Smooth muscle cell (in vitro differentiated cells): ENCODE results near the gene SPTLC3. TPM values are rescaled to one million over a fixed set of nuclear protein-coding genes. Genes with fewer than 3 reads are reported as not detected.
"Not testable (repeated sequence)": the region's sequence is repeated elsewhere in the genome, so short reads cannot be mapped to it uniquely, and the experiment has no call there.

Source experiments
- DNase-seq: peaks from one replicate; lab custom pipeline; 2025; ENCODE audit not compliant: unreplicated experiment; lab: John Stamatoyannopoulos, UW
- H2AFZ ChIP-seq: fragments of 200-600 bp; sonication (generic); 2 replicates; pipeline ENCODE4 v1.6.0; 2016; ENCODE audit warnings: antibody characterized with exemption, low read depth, mild to moderate bottlenecking
- H3F3A ChIP-seq: fragments of 200-600 bp; sonication (generic); 2 replicates; pipeline ENCODE4 v1.6.0; 2017; ENCODE audit warnings: antibody characterized with exemption, low read depth
- H3K27ac ChIP-seq: fragments of 200-600 bp; sonication (generic); 2 replicates; pipeline ENCODE4 v1.5.1; 2016; ENCODE audit warnings: low read depth, mild to moderate bottlenecking
- H3K27me3 ChIP-seq: fragments of 200-600 bp; sonication (generic); 2 replicates; pipeline ENCODE4 v1.6.1; 2016; ENCODE audit warnings: low read depth, mild to moderate bottlenecking
- H3K36me3 ChIP-seq: fragments of 200-600 bp; sonication (generic); 2 replicates; pipeline ENCODE4 v1.5.1; 2016; ENCODE audit warnings: low read depth
- H3K4me1 ChIP-seq: fragments of 200-600 bp; sonication (generic); 2 replicates; pipeline ENCODE4 v1.5.1; 2016; ENCODE audit warnings: low read depth
- H3K4me2 ChIP-seq: fragments of 200-600 bp; sonication (generic); 2 replicates; pipeline ENCODE4 v1.6.0; 2016; ENCODE audit warnings: mild to moderate bottlenecking
- H3K4me3 ChIP-seq: fragments of 200-600 bp; sonication (generic); 2 replicates; pipeline ENCODE4 v1.5.1; 2016; ENCODE audit warnings: mild to moderate bottlenecking
- H3K79me2 ChIP-seq: fragments of 200-600 bp; sonication (generic); 2 replicates; pipeline ENCODE4 v1.6.0; 2016; ENCODE audit warnings: low read depth, mild to moderate bottlenecking
- H3K9ac ChIP-seq: fragments of 200-600 bp; sonication (generic); 2 replicates; pipeline ENCODE4 v1.6.0; 2016; ENCODE audit warnings: low read depth
- H3K9me3 ChIP-seq: fragments of 200-600 bp; sonication (generic); replicated peaks from 2 replicates; pipeline ENCODE4 v1.5.1; 2016; ENCODE audit warnings: low read depth
- H4K20me1 ChIP-seq: fragments of 200-600 bp; sonication (generic); 2 replicates; pipeline ENCODE4 v1.6.0; 2016; ENCODE audit warnings: low read depth
- CTCF ChIP-seq: fragments of 200-600 bp; sonication (generic); IDR thresholded peaks from 2 replicates; pipeline ENCODE4 v1.5.1; 2017; ENCODE audit warnings: borderline replicate concordance, mild to moderate bottlenecking, antibody characterized with exemption; ENCODE audit not compliant: insufficient read depth, poor library complexity, severe bottlenecking
- WGBS: methylation state at CpG from one replicate; pipeline ENCODE4 v1.1.7; 2016; ENCODE audit warnings: low lambda C conversion rate; 5-methylcytosine and 5-hydroxymethylcytosine counted together
- polyA plus RNA-seq: library from polyadenylated mRNA; unstranded; fragments of >200 nt; fragmentation: Nextera tagmentation; extraction: Ambion mirVana; gene quantifications from 2 replicates; pipeline ENCODE4 v1.2.1, GENCODE V29; 2016
- total RNA-seq: library from RNA; depleted of rRNA; stranded (reverse); fragments of >200 nt; gene quantifications from 2 replicates; pipeline ENCODE4 v1.2.3, GENCODE V29; 2014

SPTLC3 gene
- total and polyA plus RNA-seq, 2 experiments from 2014 or later: 2.5 to 34.9 TPM

DNA sequence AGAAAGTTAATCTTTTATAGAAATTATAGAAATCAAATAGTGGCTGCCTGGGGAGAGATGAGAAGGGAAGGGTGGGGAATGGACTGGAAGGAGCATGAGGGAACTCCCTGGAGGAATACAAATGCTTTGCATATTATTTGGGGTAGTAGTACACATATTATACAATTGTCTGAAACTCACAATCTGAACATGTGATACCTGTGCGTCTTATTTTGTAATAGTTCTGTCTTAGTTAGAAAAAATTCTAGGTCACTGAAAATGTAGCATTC lies 30.7 kb upstream of the SPTLC3 start:
- Histone ChIP-seq H2AFZ (no peak overlapping the region), H3K4me2 (no peak overlapping the region), H3K79me2 (no peaks in the 10 kb centered on the region), H3F3A (no peaks in the 10 kb centered on the region), H3K27me3 (no peaks in the 10 kb centered on the region), H3K4me3 (no peak overlapping the region), H4K20me1 (no peaks in the 10 kb centered on the region), H3K27ac (no peak overlapping the region), H3K4me1 (no peaks in the 10 kb centered on the region), H3K9ac (no peak overlapping the region), H3K9me3 (no peaks in the 10 kb centered on the region), H3K36me3 (no peaks in the 10 kb centered on the region)
- no peak for TF ChIP-seq CTCF
- WGBS: 100% methylated on average over 1 of the region's 1 CpG
- DNase-seq: no peak

GRCh38 chr20:12978613-12979495 lies 29.9 kb upstream of the SPTLC3 start:
- Histone ChIP-seq H3K36me3 (no peaks in the 10 kb centered on the region), H3K9ac (no peak overlapping the region), H3K27ac (no peak overlapping the region), H3K27me3 (no peaks in the 10 kb centered on the region), H3K4me1 (no peaks in the 10 kb centered on the region), H3K4me2 (no peak overlapping the region), H3K4me3 (no peak overlapping the region), H2AFZ (no peak overlapping the region), H3K9me3 (no peaks in the 10 kb centered on the region), H3F3A (no peaks in the 10 kb centered on the region), H3K79me2 (no peaks in the 10 kb centered on the region), H4K20me1 (no peaks in the 10 kb centered on the region)
- 89% methylated on average over 4 of the region's 4 CpGs for WGBS
- no peak for DNase-seq
- no peak for TF ChIP-seq CTCF

DNA sequence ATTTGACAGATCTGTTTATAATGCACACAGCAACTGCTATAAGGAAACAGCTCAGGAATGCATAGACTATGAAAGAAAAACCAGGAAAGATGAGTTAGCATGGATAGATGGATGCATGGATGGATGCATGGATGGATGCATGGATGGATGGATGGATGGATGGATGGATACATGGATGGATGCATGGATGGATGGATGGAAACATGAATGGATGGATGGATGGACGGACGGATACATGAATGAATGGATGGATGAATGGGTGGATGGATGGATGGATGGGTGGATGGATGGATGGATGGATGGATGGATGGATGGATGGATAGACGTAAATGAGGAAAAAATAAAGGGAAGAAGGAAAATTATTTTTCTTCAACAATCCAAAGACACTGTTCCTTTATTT lies 29.1 kb upstream of the SPTLC3 start:
- not testable (repeated sequence) for H3K9me3 ChIP-seq, H2AFZ ChIP-seq, DNase-seq, H3K27me3 ChIP-seq, H3K4me2 ChIP-seq, H3K9ac ChIP-seq, H3K79me2 ChIP-seq, H3K4me1 ChIP-seq, H4K20me1 ChIP-seq, H3K36me3 ChIP-seq, H3K27ac ChIP-seq, H3F3A ChIP-seq, H3K4me3 ChIP-seq
- WGBS: 88% methylated on average over 3 of the region's 3 CpGs

DNA sequence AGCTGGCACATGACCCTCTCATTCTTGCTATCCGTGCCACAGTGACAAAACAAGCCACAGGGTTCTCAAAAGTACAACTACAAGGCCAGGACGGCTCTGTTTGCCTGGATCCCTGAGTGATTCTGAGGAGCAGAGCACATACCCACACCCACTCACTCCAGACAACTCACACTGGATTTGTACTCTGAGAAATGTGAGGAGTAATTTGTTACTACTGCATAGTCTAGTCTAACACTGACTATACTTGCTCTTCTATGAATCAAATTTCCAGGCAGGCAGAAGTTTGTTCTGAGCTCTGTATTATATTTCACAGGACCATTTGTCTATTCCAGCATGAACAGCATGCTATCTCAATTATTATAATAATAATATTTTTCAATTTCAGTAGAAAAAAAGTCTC lies 26.7 kb upstream of the SPTLC3 start:
- Histone ChIP-seq H3K4me2 (no peak overlapping the region), H3K27ac (no peak overlapping the region), H4K20me1 (no peaks in the 10 kb centered on the region), H3K4me1 (no peaks in the 10 kb centered on the region), H3K36me3 (no peaks in the 10 kb centered on the region), H2AFZ (no peak overlapping the region), H3F3A (no peaks in the 10 kb centered on the region), H3K9ac (no peak overlapping the region), H3K9me3 (no peaks in the 10 kb centered on the region), H3K4me3 (no peak overlapping the region), H3K79me2 (no peaks in the 10 kb centered on the region), H3K27me3 (no peaks in the 10 kb centered on the region)
- DNase-seq: no peak
- TF ChIP-seq CTCF: no peak
- 74% methylated on average over 2 of the region's 2 CpGs for WGBS
